ENCODE measurements around the gene FAM131C.
A peak's percentile ranks its signal among the peaks of the same experiment; 100 is the strongest.

The FAM131C gene

GRCh38 chr1:16122916-16123315 lies 49.5 kb upstream of the FAM131C start:
- CTCF ChIA-PET: interaction anchor here (6.7 kb wide), 1 partner anchor 41 kb away, joined by 34 read pairs; no protein-coding TSS in a partner anchor
- no peak; the same call in 1 of the 2 replicates for TF ChIP-seq MYNN (tag by site-specific recombination; IDR thresholded peaks at IDR 0.05; ENCODE audit: borderline replicate concordance)
- no peak for TF ChIP-seq ZNF548 (tag by site-specific recombination; IDR thresholded peaks at IDR 0.05)
- TF ChIP-seq KLF7 (tag by site-specific recombination; IDR thresholded peaks at IDR 0.05; ENCODE audit: borderline replicate concordance): peak; percentile 99
- peak; percentile 99 for TF ChIP-seq ZNF10 (tag by site-specific recombination; IDR thresholded peaks at IDR 0.05)
- peak; percentile 98; the same call in 1 of the 2 replicates for TF ChIP-seq GLI2 (tag by site-specific recombination; IDR thresholded peaks at IDR 0.05; ENCODE audit: borderline replicate concordance, low read depth)
- no peak for TF ChIP-seq TRIM28 (IDR thresholded peaks at IDR 0.05; ENCODE audit: borderline replicate concordance, low read length)
- peak; percentile 100 for TF ChIP-seq ZNF707 (tag by site-specific recombination; IDR thresholded peaks at IDR 0.05)
- peak; percentile 74 for TF ChIP-seq SP3 (tag by site-specific recombination; IDR thresholded peaks at IDR 0.05)
- peak; percentile 96; the same call in 1 of the 2 replicates for TF ChIP-seq BCL11B (tag by site-specific recombination; IDR thresholded peaks at IDR 0.05; ENCODE audit: low read depth)
- no peak for TF ChIP-seq PRDM1 (tag by site-specific recombination; IDR thresholded peaks at IDR 0.05)
- no peak for TF ChIP-seq ZNF274 (IDR thresholded peaks at IDR 0.05; ENCODE audit: low read length)
- TF ChIP-seq ZNF274 (tag by site-specific recombination; IDR thresholded peaks at IDR 0.05; ENCODE audit: borderline replicate concordance): no peak
- no peak for TF ChIP-seq ZNF140 (tag by site-specific recombination; IDR thresholded peaks at IDR 0.05)
- no peak for TF ChIP-seq ZNF785 (tag by site-specific recombination; IDR thresholded peaks at IDR 0.05)
- TF ChIP-seq ZNF223 (tag by site-specific recombination; IDR thresholded peaks at IDR 0.05): no peak
- TF ChIP-seq ZNF621 (tag by site-specific recombination; IDR thresholded peaks at IDR 0.05): no peak
- no peak for TF ChIP-seq ZSCAN30 (tag by site-specific recombination; IDR thresholded peaks at IDR 0.05)
- no peak for TF ChIP-seq ZNF704 (tag by site-specific recombination; IDR thresholded peaks at IDR 0.05)
- TF ChIP-seq ZNF280D (tag by site-specific recombination; IDR thresholded peaks at IDR 0.05): no peak
- TF ChIP-seq ZBTB1 (tag by site-specific recombination; IDR thresholded peaks at IDR 0.05): peak; percentile 99
- TF ChIP-seq RBAK (tag by site-specific recombination; IDR thresholded peaks at IDR 0.05): no peak
- TF ChIP-seq OSR2 (tag by site-specific recombination; IDR thresholded peaks at IDR 0.05): peak; percentile 100
- TF ChIP-seq GFI1B (tag by site-specific recombination; IDR thresholded peaks at IDR 0.05): peak; percentile 94
- no peak for TF ChIP-seq BCL6B (tag by site-specific recombination; IDR thresholded peaks at IDR 0.05)
- TF ChIP-seq HIC1 (tag by site-specific recombination; IDR thresholded peaks at IDR 0.05): peak; percentile 96
- peak; percentile 95 for TF ChIP-seq ZBTB44 (tag by site-specific recombination; IDR thresholded peaks at IDR 0.05)
- TF ChIP-seq ZNF354C (tag by site-specific recombination; IDR thresholded peaks at IDR 0.05; ENCODE audit: borderline replicate concordance, low read depth): no peak; the same call in 1 of the 2 replicates
- no peak for TF ChIP-seq ZNF416 (tag by site-specific recombination; IDR thresholded peaks at IDR 0.05)
- peak; percentile 95 for TF ChIP-seq OVOL3 (tag by site-specific recombination; IDR thresholded peaks at IDR 0.05)
- no peak for TF ChIP-seq GLI4 (tag by site-specific recombination; IDR thresholded peaks at IDR 0.05)
- peak; percentile 91; the same call in 1 of the 2 replicates for TF ChIP-seq ZNF561 (tag by site-specific recombination; IDR thresholded peaks at IDR 0.05; ENCODE audit: borderline replicate concordance)

More at GRCh38 chr1:16122916-16123315, 49.5 kb upstream of the FAM131C start:
- POLR2A ChIA-PET: interaction anchor here (1.0 kb wide), 1 partner anchor 33 kb away, joined by 3 read pairs; the partner anchor contains the start of gene EPHA2
- H3K27ac ChIP-seq (ENCODE audit: extremely low read depth, low read depth, low read length): peak overlapping the region; percentile 29; the same call in 1 of the 2 replicates
- H3K4me3 ChIP-seq (ENCODE audit: low read depth, low read length): no peak overlapping the region
- H3K4me1 ChIP-seq (ENCODE audit: control insufficient read depth, insufficient read depth, low read length): peaks cover 6% of the 10 kb centered on the region
- no peaks in the 10 kb centered on the region for H3K9me3 ChIP-seq (ENCODE audit: control insufficient read depth, insufficient read depth, low read depth, low read length)
- H3K36me3 ChIP-seq (ENCODE audit: control insufficient read depth in 2 of 2, insufficient read depth in 1 of 2, low read length in 2 of 2): peaks cover 0 to 36% of the 10 kb centered on the region in 2 experiments; a peak in 1 of 3 replicates
